GM12865 (cell line): ENCODE measurements around the gene APBA2.

Experiments
- DNase-seq: peaks from one replicate; pipeline ENCODE4 v3.0.0; 2010; ENCODE audit warnings: low read depth
- H3K4me3 ChIP-seq: 2 replicates; pipeline ENCODE4 v1.5.1; 2011; ENCODE audit warnings: mild to moderate bottlenecking, low read depth, low read length, control low read depth
- TF ChIP-seq, protein P1 (sequence below): IDR thresholded peaks from 2 replicates; pipeline ENCODE4 v1.5.1; 2011; ENCODE audit warnings: low read length, control low read depth, low read depth, inconsistent platforms; ENCODE audit not compliant: insufficient read depth; ENCODE audit errors: missing control alignments

The APBA2 gene

GRCh38 chr15:28989239-28989830 lies 103.6 kb downstream of the APBA2 start:
- peak; percentile 5 for DNase-seq
- TF ChIP-seq, protein P1, sequence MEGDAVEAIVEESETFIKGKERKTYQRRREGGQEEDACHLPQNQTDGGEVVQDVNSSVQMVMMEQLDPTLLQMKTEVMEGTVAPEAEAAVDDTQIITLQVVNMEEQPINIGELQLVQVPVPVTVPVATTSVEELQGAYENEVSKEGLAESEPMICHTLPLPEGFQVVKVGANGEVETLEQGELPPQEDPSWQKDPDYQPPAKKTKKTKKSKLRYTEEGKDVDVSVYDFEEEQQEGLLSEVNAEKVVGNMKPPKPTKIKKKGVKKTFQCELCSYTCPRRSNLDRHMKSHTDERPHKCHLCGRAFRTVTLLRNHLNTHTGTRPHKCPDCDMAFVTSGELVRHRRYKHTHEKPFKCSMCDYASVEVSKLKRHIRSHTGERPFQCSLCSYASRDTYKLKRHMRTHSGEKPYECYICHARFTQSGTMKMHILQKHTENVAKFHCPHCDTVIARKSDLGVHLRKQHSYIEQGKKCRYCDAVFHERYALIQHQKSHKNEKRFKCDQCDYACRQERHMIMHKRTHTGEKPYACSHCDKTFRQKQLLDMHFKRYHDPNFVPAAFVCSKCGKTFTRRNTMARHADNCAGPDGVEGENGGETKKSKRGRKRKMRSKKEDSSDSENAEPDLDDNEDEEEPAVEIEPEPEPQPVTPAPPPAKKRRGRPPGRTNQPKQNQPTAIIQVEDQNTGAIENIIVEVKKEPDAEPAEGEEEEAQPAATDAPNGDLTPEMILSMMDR: no peak

GRCh38 chr15:28989896-28990295 lies 104.1 kb downstream of the APBA2 start:
- DNase-seq: no peak
- H3K4me3 ChIP-seq: no peak overlapping the region
- TF ChIP-seq, protein P1: no peak

More at GRCh38 chr15:28989239-28989830, 103.6 kb downstream of the APBA2 start:
- no peak overlapping the region for H3K4me3 ChIP-seq

DNA sequence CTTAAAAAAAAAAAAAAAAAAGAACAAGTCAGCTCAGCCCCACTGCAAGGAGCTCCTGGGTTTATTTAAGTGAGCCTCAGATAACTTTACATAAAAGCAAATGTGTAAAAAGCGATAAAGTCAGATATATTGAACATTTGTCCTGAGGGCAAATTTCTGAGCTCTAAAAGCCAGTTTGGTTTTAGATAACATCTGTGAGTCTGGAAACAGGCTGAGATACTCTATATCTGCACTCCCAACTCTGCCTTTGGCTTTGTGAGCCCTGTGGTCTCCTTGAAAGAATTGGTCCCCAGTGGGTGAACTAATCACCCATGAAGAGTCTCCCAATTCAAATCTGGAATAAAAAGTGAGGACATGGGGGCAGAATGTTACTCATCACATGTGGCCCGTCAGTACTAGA lies 104.6 kb downstream of the APBA2 start:
- no peak for DNase-seq
- H3K4me3 ChIP-seq: no peak overlapping the region
- TF ChIP-seq, protein P1: no peak

DNA sequence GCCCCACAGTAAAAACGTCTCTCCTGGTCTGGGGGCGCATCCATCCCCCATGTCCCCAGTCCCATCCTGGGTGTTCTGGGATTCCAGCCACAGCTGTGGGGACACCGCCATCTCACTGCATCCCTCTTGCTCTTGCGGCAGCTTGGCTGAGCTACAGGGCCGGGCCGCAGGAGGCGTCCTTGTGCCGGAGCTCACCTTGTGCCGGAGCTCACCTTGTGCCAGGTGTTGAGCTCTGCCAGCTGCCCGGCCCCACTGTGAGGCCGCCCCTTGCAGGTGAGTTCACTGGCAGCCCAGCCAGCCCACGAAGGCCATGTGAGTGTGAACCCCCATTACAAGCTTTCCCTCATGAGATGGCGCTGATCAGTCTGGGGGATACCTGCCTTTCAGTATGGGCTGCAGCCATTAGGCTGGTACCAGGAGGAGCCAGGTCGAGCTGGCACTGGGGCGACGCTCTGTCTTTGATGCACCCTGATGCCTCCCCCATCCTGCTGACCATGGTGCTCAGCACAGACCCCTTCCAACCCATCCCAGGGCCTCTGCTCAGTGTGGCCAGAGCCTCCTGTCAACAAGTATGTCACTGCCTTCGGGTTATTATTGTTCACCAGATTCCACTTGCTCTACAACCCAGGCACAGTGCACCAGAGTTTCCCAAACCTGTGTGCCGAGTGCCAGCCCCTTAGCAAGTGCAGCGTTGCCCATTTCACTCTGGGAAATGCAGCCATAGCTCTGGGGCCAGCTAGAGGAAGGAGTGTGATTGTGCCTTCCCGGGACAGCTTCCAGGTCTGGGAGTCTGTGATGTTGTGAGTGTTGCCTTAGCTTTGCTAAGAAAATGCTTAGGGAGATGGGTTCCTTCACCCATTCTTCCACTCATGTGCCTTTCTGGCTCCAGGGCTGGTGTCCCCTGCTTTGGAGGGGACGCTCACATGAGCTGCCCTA lies 105.7 kb downstream of the APBA2 start:
- TF ChIP-seq, protein P1: no peak
- H3K4me3 ChIP-seq: no peak overlapping the region
- no peak for DNase-seq

DNA sequence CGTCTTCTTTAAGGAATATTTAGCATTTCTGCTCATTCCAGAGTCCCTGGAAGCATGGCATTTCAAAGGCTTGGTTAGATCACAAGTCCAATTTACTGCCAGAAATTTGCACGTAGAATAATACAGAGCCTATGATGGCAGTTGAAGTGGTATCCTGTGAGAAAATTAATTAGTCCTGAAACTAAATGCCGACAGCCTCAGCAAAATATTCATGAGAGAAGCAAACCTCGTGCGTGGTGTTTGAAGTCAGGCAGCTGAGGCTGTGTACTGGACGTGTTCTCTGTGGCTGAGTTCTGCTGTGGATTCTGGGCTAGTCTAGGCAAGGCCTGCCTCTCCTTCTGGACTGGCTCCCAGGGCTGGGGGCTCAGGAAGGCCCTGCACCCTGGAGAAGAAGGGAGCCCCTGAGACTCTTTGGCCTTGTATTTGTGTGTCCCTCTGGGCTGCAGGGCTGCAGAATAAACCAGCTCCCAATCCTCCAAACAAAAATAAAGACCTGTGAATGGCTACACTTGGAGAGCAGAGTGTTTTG lies 106.6 kb downstream of the APBA2 start:
- H3K4me3 ChIP-seq: no peak overlapping the region
- DNase-seq: no peak
- TF ChIP-seq, protein P1: no peak

- no peak for DNase-seq
- H3K4me3 ChIP-seq: no peak overlapping the region
- TF ChIP-seq, protein P1: no peak
These were observed 107.4 kb downstream of the APBA2 start for GRCh38 chr15:28993051-28993719.
